Ascending aorta (tissue), 2 donors: ENCODE measurements around the gene VKORC1L1. TPM values are rescaled to one million over a fixed set of nuclear protein-coding genes. Genes with fewer than 3 reads are reported as not detected.
"Not testable (repeated sequence)": the region's sequence is repeated elsewhere in the genome, so short reads cannot be mapped to it uniquely, and the experiment has no call there.

Source experiments
- DNase-seq, 2 donors: peaks; one replicate each; pipeline ENCODE4 v3.0.0-alpha.2; 2019; ENCODE audit warnings: low spot score in 2 of 2
- H3K27ac ChIP-seq, 2 donors: fragments of 200-600 bp; sonication (generic); one replicate each; pipeline ENCODE4 v1.5.1; 2016 to 2017; ENCODE audit warnings: mild to moderate bottlenecking in 1 of 2
- H3K27me3 ChIP-seq: fragments of 200-600 bp; sonication (generic); one replicate; pipeline ENCODE4 v1.5.1; 2017
- H3K36me3 ChIP-seq, 2 donors: fragments of 200-600 bp; sonication (generic); one replicate each; pipeline ENCODE4 v1.5.1; 2016
- H3K4me1 ChIP-seq, 2 donors: fragments of 200-600 bp; sonication (generic); one replicate each; pipeline ENCODE4 v1.5.1; 2016 to 2017; ENCODE audit warnings: mild to moderate bottlenecking in 1 of 2
- H3K4me3 ChIP-seq, 2 donors: fragments of 200-600 bp; sonication (generic); one replicate each; pipeline ENCODE4 v1.5.1; 2016 to 2017; ENCODE audit warnings: mild to moderate bottlenecking in 1 of 2
- H3K9me3 ChIP-seq, 2 donors: fragments of 200-600 bp; sonication (generic); one replicate each; pipeline ENCODE4 v1.5.1; 2016
- CTCF ChIP-seq, 3 experiments: fragments of 200-600 bp in 2 of 3; fragments of 450-650 bp in 1 of 3; sonication (generic) in 2 of 3; IDR thresholded peaks; one replicate each; pipeline ENCODE4 v1.5.1; 2016 to 2019; ENCODE audit warnings: antibody characterized with exemption in 3 of 3, mild to moderate bottlenecking in 1 of 3, moderate library complexity in 1 of 3
- intact Hi-C: fragments of 100-400 bp; cut with DNase I; formaldehyde crosslinking; loops from one replicate; pipeline ENCODE4 v1.15.1; 2023
- total RNA-seq: library from RNA; depleted of rRNA; stranded (reverse); fragments of >200 nt; gene quantifications from one replicate; pipeline ENCODE4 v1.1.0, GENCODE V29; 2016

The VKORC1L1 gene
- total RNA-seq, 1 donor from 2014 or later = 10.2 TPM

- Histone ChIP-seq H3K4me3 (no peak overlapping the region), H3K27ac (no peak overlapping the region), H3K27me3 (no peaks in the 10 kb centered on the region), H3K4me1 (peaks cover 6 to 12% of the 10 kb centered on the region in 2 donors), H3K9me3 (no peaks in the 10 kb centered on the region), H3K36me3 (peaks cover 5 to 9% of the 10 kb centered on the region in 2 donors)
- intact Hi-C loops = loop anchor here (5.0 to 10.0 kb wide), 2 partner anchors 131 to 232 kb away; partner anchors contain the start of gene CRCP
- no peak for DNase-seq
- no peak for TF ChIP-seq CTCF (IDR thresholded peaks at IDR 0.05)
These were observed 111.2 kb downstream of the VKORC1L1 start for GRCh38 chr7:65983965-65984658.

DNA sequence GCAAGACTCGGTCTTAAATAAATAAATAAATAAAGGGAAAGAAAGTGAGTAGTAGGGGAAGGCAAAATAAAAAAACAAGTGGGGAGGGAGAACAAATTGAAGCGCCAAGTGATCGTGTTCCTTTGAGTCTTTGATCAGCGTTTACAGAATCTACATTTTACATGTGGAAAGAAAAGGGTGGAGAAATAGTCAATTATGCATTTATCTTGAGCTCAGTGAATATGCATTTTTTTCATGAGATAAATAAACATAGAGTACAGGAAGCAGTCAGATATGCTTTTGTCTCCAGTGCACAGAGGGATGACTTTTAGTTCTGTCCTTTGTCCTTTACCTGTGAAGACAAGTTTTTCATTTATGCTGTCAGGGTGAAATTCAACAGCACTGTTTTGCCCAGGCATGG, 115.2 kb downstream of the VKORC1L1 start:
- no peak for TF ChIP-seq CTCF (IDR thresholded peaks at IDR 0.05)
- H3K27me3 ChIP-seq = no peaks in the 10 kb centered on the region
- H3K4me3 ChIP-seq = no peak overlapping the region
- H3K36me3 ChIP-seq = no peaks in the 10 kb centered on the region
- no peak for DNase-seq
- no peaks in the 10 kb centered on the region for H3K9me3 ChIP-seq
- H3K27ac ChIP-seq = no peak overlapping the region
- intact Hi-C loops = loop anchor here (10.0 kb wide), 1 partner anchor 127 kb away; the partner anchor contains the start of gene CRCP
- no peaks in the 10 kb centered on the region for H3K4me1 ChIP-seq

DNA sequence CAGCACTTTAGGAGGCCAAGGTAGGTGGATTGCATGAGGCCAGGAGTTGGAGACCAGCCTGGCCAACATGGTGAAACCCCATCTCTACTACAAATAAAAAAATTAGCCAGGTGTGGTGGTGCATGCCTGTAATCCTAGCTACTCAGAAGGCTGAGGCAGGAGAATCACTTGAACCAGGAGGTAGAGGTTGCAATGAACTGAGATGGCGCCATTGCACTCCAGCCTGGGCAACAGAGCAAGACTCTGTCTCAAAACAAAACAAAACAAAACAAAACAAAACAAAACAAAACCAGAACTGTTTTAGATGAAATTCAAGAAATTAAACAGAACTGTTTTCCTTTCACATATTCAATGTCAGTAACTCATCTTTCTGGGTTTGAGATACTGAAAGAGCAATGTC, 115.6 kb downstream of the VKORC1L1 start:
- not testable (repeated sequence) for H3K4me1 ChIP-seq, H3K36me3 ChIP-seq, H3K27me3 ChIP-seq, H3K4me3 ChIP-seq, H3K27ac ChIP-seq, DNase-seq, H3K9me3 ChIP-seq
- intact Hi-C loops = loop anchor here (10.0 kb wide), 1 partner anchor 126 kb away; the partner anchor contains the start of gene CRCP

- H3K27ac ChIP-seq = no peak overlapping the region
- H3K36me3 ChIP-seq = no peaks in the 10 kb centered on the region
- H3K9me3 ChIP-seq = no peaks in the 10 kb centered on the region
- peak in 1 of 2 donors; percentile 13 for DNase-seq
- H3K27me3 ChIP-seq = no peaks in the 10 kb centered on the region
- H3K4me1 ChIP-seq = no peaks in the 10 kb centered on the region
- no peak for TF ChIP-seq CTCF (IDR thresholded peaks at IDR 0.05)
- intact Hi-C loops = loop anchor here (10.0 kb wide), 1 partner anchor 125 kb away; the partner anchor contains the start of gene CRCP
- H3K4me3 ChIP-seq = no peak overlapping the region
These were observed 116.8 kb downstream of the VKORC1L1 start for GRCh38 chr7:65989694-65990080.

- H3K9me3 ChIP-seq, H3K27ac ChIP-seq, DNase-seq, H3K4me3 ChIP-seq, H3K27me3 ChIP-seq, H3K36me3 ChIP-seq, H3K4me1 ChIP-seq, intact Hi-C loops: not testable (repeated sequence)
These were observed 119.0 kb downstream of the VKORC1L1 start for GRCh38 chr7:65991829-65992228.

DNA sequence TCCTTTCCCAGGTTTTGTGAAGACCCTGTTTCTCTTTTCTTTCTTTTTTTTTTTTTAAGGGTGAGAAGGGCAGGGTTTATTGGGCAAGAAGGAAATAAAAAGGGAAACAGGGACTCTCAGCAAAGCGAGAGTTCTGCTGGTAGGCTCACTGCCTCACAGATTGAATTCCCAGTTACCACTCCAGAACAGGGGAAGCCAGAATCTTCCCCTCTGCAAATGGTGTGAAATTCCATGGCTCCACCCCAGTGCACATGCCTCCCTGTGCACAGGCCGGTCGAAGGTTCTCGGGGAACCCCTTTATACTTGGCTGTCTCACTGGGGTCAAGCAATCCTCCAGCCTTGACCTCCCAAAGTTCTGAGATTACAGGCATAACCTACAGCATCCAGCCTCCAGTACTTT, 119.7 kb downstream of the VKORC1L1 start:
- H3K27ac ChIP-seq = no peak overlapping the region
- H3K36me3 ChIP-seq = no peaks in the 10 kb centered on the region
- no peaks in the 10 kb centered on the region for H3K9me3 ChIP-seq
- H3K27me3 ChIP-seq = no peaks in the 10 kb centered on the region
- no peaks in the 10 kb centered on the region for H3K4me1 ChIP-seq
- intact Hi-C loops = no loop called here
- TF ChIP-seq CTCF (IDR thresholded peaks at IDR 0.05) = no peak
- no peak for DNase-seq
- H3K4me3 ChIP-seq = no peak overlapping the region

- H3K27ac ChIP-seq, H3K4me1 ChIP-seq, intact Hi-C loops, H3K4me3 ChIP-seq, H3K9me3 ChIP-seq, DNase-seq, H3K27me3 ChIP-seq, H3K36me3 ChIP-seq: not testable (repeated sequence)
These were observed 122.1 kb downstream of the VKORC1L1 start for GRCh38 chr7:65994984-65995383.

- H3K4me1 ChIP-seq, H3K27ac ChIP-seq, H3K27me3 ChIP-seq, H3K9me3 ChIP-seq, H3K36me3 ChIP-seq, DNase-seq, H3K4me3 ChIP-seq, intact Hi-C loops: not testable (repeated sequence)
These were observed 128.0 kb downstream of the VKORC1L1 start for GRCh38 chr7:66000823-66001417.

DNA sequence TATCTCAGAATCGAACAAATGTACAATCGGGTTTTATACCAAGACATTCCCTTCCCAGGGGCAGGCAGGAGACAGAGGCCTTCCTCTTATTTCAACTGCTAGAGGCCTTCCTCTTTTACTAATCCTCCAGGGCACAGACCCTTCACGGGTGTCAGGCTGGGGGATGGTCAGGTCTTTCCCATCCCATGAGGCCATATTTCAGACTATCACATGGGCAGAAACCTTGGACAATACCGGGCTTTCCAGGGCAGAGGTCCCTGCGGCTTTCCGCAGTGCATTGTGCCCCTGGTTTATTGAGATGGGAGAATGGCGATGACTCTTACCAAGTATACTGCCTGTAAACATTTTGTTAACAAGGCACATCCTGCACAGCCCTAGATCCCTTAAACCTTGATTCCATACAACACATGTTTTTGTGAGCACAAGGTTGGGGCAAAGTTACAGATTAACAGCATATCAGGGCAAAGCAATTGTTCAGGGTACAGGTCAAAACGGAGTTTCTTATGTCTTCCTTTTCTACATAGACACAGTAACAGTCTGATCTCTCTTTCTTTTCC, 132.3 kb downstream of the VKORC1L1 start:
- H3K36me3 ChIP-seq, DNase-seq, H3K27ac ChIP-seq, H3K4me1 ChIP-seq, H3K9me3 ChIP-seq, H3K27me3 ChIP-seq, intact Hi-C loops, H3K4me3 ChIP-seq: not testable (repeated sequence)
